T-helper 2 cell treated with Interferon-gamma antibody and Interleukin-4, amounts not matched to agents 5 μg/mL and 100 μg/mL, for 36 hours (primary cell): Measurements from ENCODE around the gene LCA5L.

Experiments
- DNase-seq: peaks from one replicate; pipeline ENCODE4 v3.0.0; 2021; ENCODE audit warnings: low spot score
- H3K27ac Mint-ChIP-seq: one replicate; pipeline ENCODE4 v1.8.0; 2021; ENCODE audit warnings: mild to moderate bottlenecking, mixed read lengths
- H3K27me3 Mint-ChIP-seq: one replicate; pipeline ENCODE4 v1.8.0; 2021; ENCODE audit warnings: low read depth, mixed read lengths
- H3K36me3 Mint-ChIP-seq: one replicate; pipeline ENCODE4 v1.8.0; 2021; ENCODE audit warnings: low read depth, mixed read lengths
- H3K4me1 Mint-ChIP-seq: one replicate; pipeline ENCODE4 v1.8.0; 2021; ENCODE audit warnings: low read depth, mixed read lengths
- H3K4me3 Mint-ChIP-seq: one replicate; pipeline ENCODE4 v1.8.0; 2022; ENCODE audit warnings: mild to moderate bottlenecking, moderate library complexity, mixed read lengths
- H3K9me3 Mint-ChIP-seq: one replicate; pipeline ENCODE4 v1.8.0; 2021; ENCODE audit warnings: mixed read lengths

LCA5L gene

GRCh38 chr21:39463308-39463707 is 17.7 kb upstream of the LCA5L start:
- H3K4me1 Mint-ChIP-seq, result no peaks in the 10 kb centered on the region
- DNase-seq, result no peak
- peaks cover 4% of the 10 kb centered on the region for H3K9me3 Mint-ChIP-seq
- no peak overlapping the region for H3K27ac Mint-ChIP-seq
- H3K27me3 Mint-ChIP-seq, result peaks cover 4% of the 10 kb centered on the region
- H3K36me3 Mint-ChIP-seq, result no peaks in the 10 kb centered on the region
- no peak overlapping the region for H3K4me3 Mint-ChIP-seq

- H3K9me3 Mint-ChIP-seq, result peaks cover 3% of the 10 kb centered on the region
These were observed 15.8 kb upstream of the LCA5L start for GRCh38 chr21:39461419-39461818.

GRCh38 chr21:39456665-39457064 is 11.1 kb upstream of the LCA5L start:
- H3K27me3 Mint-ChIP-seq, result peaks cover 2% of the 10 kb centered on the region
- no peak for DNase-seq
- no peaks in the 10 kb centered on the region for H3K4me1 Mint-ChIP-seq
- no peaks in the 10 kb centered on the region for H3K9me3 Mint-ChIP-seq
- no peaks in the 10 kb centered on the region for H3K36me3 Mint-ChIP-seq
- H3K27ac Mint-ChIP-seq, result no peak overlapping the region
- H3K4me3 Mint-ChIP-seq, result no peak overlapping the region

More at GRCh38 chr21:39461419-39461818, 15.8 kb upstream of the LCA5L start:
- peaks cover 2% of the 10 kb centered on the region for H3K27me3 Mint-ChIP-seq
- H3K27ac Mint-ChIP-seq, result no peak overlapping the region
- no peak for DNase-seq
- no peaks in the 10 kb centered on the region for H3K4me1 Mint-ChIP-seq
- no peak overlapping the region for H3K4me3 Mint-ChIP-seq
- H3K36me3 Mint-ChIP-seq, result no peaks in the 10 kb centered on the region

- Mint-ChIP-seq H3K4me1 (no peaks in the 10 kb centered on the region), H3K27ac (no peak overlapping the region), H3K36me3 (no peaks in the 10 kb centered on the region), H3K4me3 (no peak overlapping the region), H3K9me3 (no peaks in the 10 kb centered on the region), H3K27me3 (peaks cover 2% of the 10 kb centered on the region)
- no peak for DNase-seq
These were observed 9.5 kb upstream of the LCA5L start for GRCh38 chr21:39454949-39455668.

- no peak overlapping the region for H3K27ac Mint-ChIP-seq
- peaks cover 12% of the 10 kb centered on the region for H3K27me3 Mint-ChIP-seq
- no peaks in the 10 kb centered on the region for H3K9me3 Mint-ChIP-seq
- no peaks in the 10 kb centered on the region for H3K36me3 Mint-ChIP-seq
- no peaks in the 10 kb centered on the region for H3K4me1 Mint-ChIP-seq
- DNase-seq, result no peak
- no peak overlapping the region for H3K4me3 Mint-ChIP-seq
These were observed 8.1 kb upstream of the LCA5L start for GRCh38 chr21:39453571-39454179.

GRCh38 chr21:39452970-39453342 is 7.4 kb upstream of the LCA5L start:
- H3K36me3 Mint-ChIP-seq, result no peaks in the 10 kb centered on the region
- peaks cover 2% of the 10 kb centered on the region for H3K9me3 Mint-ChIP-seq
- no peaks in the 10 kb centered on the region for H3K4me1 Mint-ChIP-seq
- H3K27ac Mint-ChIP-seq, result no peak overlapping the region
- DNase-seq, result no peak
- H3K27me3 Mint-ChIP-seq, result peaks cover 12% of the 10 kb centered on the region
- no peak overlapping the region for H3K4me3 Mint-ChIP-seq

GRCh38 chr21:39452207-39452969 is 6.8 kb upstream of the LCA5L start:
- Mint-ChIP-seq H3K9me3 (peaks cover 3% of the 10 kb centered on the region), H3K27me3 (peaks cover 12% of the 10 kb centered on the region), H3K4me3 (no peak overlapping the region), H3K27ac (no peak overlapping the region), H3K4me1 (no peaks in the 10 kb centered on the region), H3K36me3 (no peaks in the 10 kb centered on the region)
- no peak for DNase-seq

- no peak for DNase-seq
- H3K36me3 Mint-ChIP-seq, result no peaks in the 10 kb centered on the region
- peaks cover 3% of the 10 kb centered on the region for H3K9me3 Mint-ChIP-seq
- H3K4me3 Mint-ChIP-seq, result no peak within 1 kb of the TSS
- peaks cover 12% of the 10 kb centered on the region for H3K27me3 Mint-ChIP-seq
- peaks cover 8% of the 10 kb centered on the region for H3K4me1 Mint-ChIP-seq
- no peak within 1 kb of the TSS for H3K27ac Mint-ChIP-seq
These were observed 6.0 kb upstream of the LCA5L start, which contains the start of gene SH3BGR for GRCh38 chr21:39451332-39452206. Gene SH3BGR, plus strand, starts transcription at chr21:39451970. Its CDS starts 127 bp downstream, at chr21:39452097.

- Mint-ChIP-seq H3K27ac (no peak overlapping the region), H3K9me3 (peaks cover 3% of the 10 kb centered on the region), H3K27me3 (peaks cover 30% of the 10 kb centered on the region), H3K4me3 (peak overlapping the region; percentile 12), H3K4me1 (peaks cover 20% of the 10 kb centered on the region), H3K36me3 (no peaks in the 10 kb centered on the region)
- DNase-seq, result no peak
These were observed 1.7 kb upstream of the LCA5L start for GRCh38 chr21:39447264-39447663.

GRCh38 chr21:39444421-39445180 is 977 bp downstream of the LCA5L start:
- no peaks in the 10 kb centered on the region for H3K36me3 Mint-ChIP-seq
- peaks cover 35% of the 10 kb centered on the region for H3K27me3 Mint-ChIP-seq
- H3K4me3 Mint-ChIP-seq, result peak overlapping the region; percentile 97
- H3K4me1 Mint-ChIP-seq, result peaks cover 20% of the 10 kb centered on the region
- peak overlapping the region; percentile 89 for H3K27ac Mint-ChIP-seq
- no peak for DNase-seq
- peaks cover 3% of the 10 kb centered on the region for H3K9me3 Mint-ChIP-seq

GRCh38 chr21:39441502-39442475 is 3.8 kb downstream of the LCA5L start:
- Mint-ChIP-seq H3K27ac (no peak overlapping the region), H3K36me3 (no peaks in the 10 kb centered on the region)
- DNase-seq, result no peak

GRCh38 chr21:39439232-39439631 is 6.3 kb downstream of the LCA5L start:
- no peak for DNase-seq
- no peak overlapping the region for H3K4me3 Mint-ChIP-seq
- peaks cover 36% of the 10 kb centered on the region for H3K27me3 Mint-ChIP-seq
- H3K4me1 Mint-ChIP-seq, result no peaks in the 10 kb centered on the region
- H3K36me3 Mint-ChIP-seq, result no peaks in the 10 kb centered on the region
- no peaks in the 10 kb centered on the region for H3K9me3 Mint-ChIP-seq
- no peak overlapping the region for H3K27ac Mint-ChIP-seq

More at GRCh38 chr21:39441502-39442475, 3.8 kb downstream of the LCA5L start:
- Mint-ChIP-seq H3K4me3 (no peak overlapping the region), H3K9me3 (no peaks in the 10 kb centered on the region), H3K4me1 (peaks cover 14% of the 10 kb centered on the region), H3K27me3 (peaks cover 42% of the 10 kb centered on the region)
